Right ventricle myocardium inferior (tissue), 1 donor: Measurements from ENCODE around the gene YLPM1. TPM values are rescaled to one million over a fixed set of nuclear protein-coding genes. Genes with fewer than 3 reads are reported as not detected.

Experiments used
- ATAC-seq: fragments of 200-7000 bp; cut with Tn5 transposase; one replicate; pipeline ENCODE4 v1.9.1; 2020; ENCODE audit warnings: mild to moderate bottlenecking, moderate library complexity
- DNase-seq: peaks from one replicate; pipeline ENCODE4 v3.0.0; 2021; ENCODE audit errors: missing footprints
- intact Hi-C: fragments of 100-400 bp; cut with DNase I; formaldehyde crosslinking; loops from one replicate; pipeline ENCODE4 v1.11.0; 2022
- total RNA-seq: library from RNA; stranded (reverse); fragmentation: NEBNext Ultra II Directional; extraction: Animal tissue kit (Norgen Biotek cat#: 25700); gene quantifications from one replicate; pipeline ENCODE4 v1.2.1, GENCODE V29; 2021
- donor health status: DM: no; HTN: yes; CAD: no; lungs with severe emphysema.

YLPM1 gene
- total RNA-seq, 1 donor from 2014 or later, result 27.1 TPM

- intact Hi-C loops, result no loop called here
- no peak for ATAC-seq
These were observed 69.7 kb downstream of the YLPM1 start for GRCh38 chr14:74832849-74833248.

GRCh38 chr14:74834692-74835392 lies 71.7 kb downstream of the YLPM1 start:
- DNase-seq, result no peak
- intact Hi-C loops, result no loop called here
- ATAC-seq, result no peak

More at GRCh38 chr14:74832849-74833248, 69.7 kb downstream of the YLPM1 start:
- DNase-seq, result no peak

- ATAC-seq, result no peak
- intact Hi-C loops, result no loop called here
- no peak for DNase-seq
These were observed 72.6 kb downstream of the YLPM1 start for GRCh38 chr14:74835645-74836250.

- intact Hi-C loops, result no loop called here
- no peak for ATAC-seq
- no peak for DNase-seq
These were observed 73.3 kb downstream of the YLPM1 start for GRCh38 chr14:74836251-74836960.

- ATAC-seq, result no peak
These were observed 75.0 kb downstream of the YLPM1 start for GRCh38 chr14:74838166-74838565.

GRCh38 chr14:74840603-74841030 lies 77.5 kb downstream of the YLPM1 start:
- no peak for DNase-seq
- no peak for ATAC-seq
- intact Hi-C loops, result no loop called here

More at GRCh38 chr14:74838166-74838565, 75.0 kb downstream of the YLPM1 start:
- intact Hi-C loops, result no loop called here
- no peak for DNase-seq

GRCh38 chr14:74841230-74842207 lies 78.4 kb downstream of the YLPM1 start:
- intact Hi-C loops, result no loop called here
- ATAC-seq (no peak), DNase-seq (no peak)

- DNase-seq, result peak; percentile 42
- ATAC-seq, result peak; percentile 88
- intact Hi-C loops, result no loop called here
These were observed 80.5 kb downstream of the YLPM1 start for GRCh38 chr14:74843653-74844052.

GRCh38 chr14:74846168-74846567 lies 83.1 kb downstream of the YLPM1 start:
- ATAC-seq (peak; percentile 26), DNase-seq (no peak)
- intact Hi-C loops, result no loop called here

- no peak for DNase-seq
- ATAC-seq, result no peak
- intact Hi-C loops, result no loop called here
These were observed 84.0 kb downstream of the YLPM1 start for GRCh38 chr14:74846968-74847665.

GRCh38 chr14:74848768-74849167 lies 85.7 kb downstream of the YLPM1 start:
- intact Hi-C loops, result no loop called here
- no peak for ATAC-seq
- no peak for DNase-seq

GRCh38 chr14:74852922-74853530 lies 89.9 kb downstream of the YLPM1 start:
- intact Hi-C loops, result no loop called here
- ATAC-seq, result no peak
- no peak for DNase-seq

- no peak for DNase-seq
- intact Hi-C loops, result no loop called here
- ATAC-seq, result no peak
These were observed 90.5 kb downstream of the YLPM1 start for GRCh38 chr14:74853581-74853980.

GRCh38 chr14:74855021-74855420 lies 91.9 kb downstream of the YLPM1 start:
- ATAC-seq (peak; percentile 14), DNase-seq (no peak)
- intact Hi-C loops, result no loop called here

- ATAC-seq, result no peak
- intact Hi-C loops, result no loop called here
- no peak for DNase-seq
These were observed 92.8 kb downstream of the YLPM1 start for GRCh38 chr14:74855945-74856344.

- DNase-seq, result no peak
- intact Hi-C loops, result no loop called here
These were observed 93.2 kb downstream of the YLPM1 start for GRCh38 chr14:74856366-74856765.

GRCh38 chr14:74858022-74858421 lies 94.9 kb downstream of the YLPM1 start:
- ATAC-seq (no peak), DNase-seq (no peak)
- intact Hi-C loops, result no loop called here

More at GRCh38 chr14:74856366-74856765, 93.2 kb downstream of the YLPM1 start:
- no peak for ATAC-seq
